Mucosa of gallbladder (tissue), 1 donor: ENCODE data around the gene CCDC187. TPM values are rescaled to one million over a fixed set of nuclear protein-coding genes. Genes with fewer than 3 reads are reported as not detected.
"Not testable (repeated sequence)": the region's sequence is repeated elsewhere in the genome, so short reads cannot be mapped to it uniquely, and the experiment has no call there.

Experiments
- DNase-seq: peaks from one replicate; pipeline ENCODE4 v3.0.0-alpha.2; 2020; ENCODE audit warnings: low spot score
- total RNA-seq: library from RNA; stranded (reverse); gene quantifications from one replicate; pipeline ENCODE4 v1.2.1, GENCODE V29; 2021
- donor health status: DM: no; HTN: no; CAD: no.

CCDC187 gene
- total RNA-seq = 1.8 TPM

DNA sequence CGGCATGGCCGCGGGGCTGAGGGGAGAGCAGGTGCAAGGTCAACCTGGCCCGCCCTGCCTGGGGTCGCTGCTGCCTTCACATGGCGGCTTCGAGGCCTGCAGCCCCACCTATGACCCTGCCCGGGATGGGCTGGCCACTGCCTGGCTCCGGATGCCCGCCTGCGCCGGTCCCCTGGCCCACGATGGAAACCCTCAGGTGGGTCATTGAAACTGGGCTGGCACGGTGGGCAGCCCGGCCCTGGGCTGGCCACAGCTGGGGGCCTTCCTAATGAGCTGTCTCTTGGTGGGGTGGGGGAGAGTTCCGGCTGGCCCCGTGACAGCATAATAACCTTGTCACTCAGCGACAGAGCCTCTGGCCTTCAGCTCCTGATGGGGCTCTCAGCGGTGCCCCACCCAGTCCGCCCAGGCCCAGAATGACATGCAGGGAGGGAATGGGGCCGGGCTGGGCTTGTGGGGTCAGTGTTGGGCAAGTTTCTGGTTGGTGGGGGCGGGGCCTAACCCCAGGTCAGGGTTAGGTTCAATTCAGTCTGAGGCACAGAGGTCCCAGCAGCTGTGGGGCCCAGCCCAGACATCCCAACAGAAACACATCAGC is at the start of gene CCDC187:
Gene CCDC187 (minus strand): TSS at position 270 of the 592 bp plus-strand sequence. CDS start 264 bp downstream, at position 6.
- no peak for DNase-seq

GRCh38 chr9:136353088-136353487 is 49.2 kb upstream of the CCDC187 start:
- DNase-seq = no peak

DNA sequence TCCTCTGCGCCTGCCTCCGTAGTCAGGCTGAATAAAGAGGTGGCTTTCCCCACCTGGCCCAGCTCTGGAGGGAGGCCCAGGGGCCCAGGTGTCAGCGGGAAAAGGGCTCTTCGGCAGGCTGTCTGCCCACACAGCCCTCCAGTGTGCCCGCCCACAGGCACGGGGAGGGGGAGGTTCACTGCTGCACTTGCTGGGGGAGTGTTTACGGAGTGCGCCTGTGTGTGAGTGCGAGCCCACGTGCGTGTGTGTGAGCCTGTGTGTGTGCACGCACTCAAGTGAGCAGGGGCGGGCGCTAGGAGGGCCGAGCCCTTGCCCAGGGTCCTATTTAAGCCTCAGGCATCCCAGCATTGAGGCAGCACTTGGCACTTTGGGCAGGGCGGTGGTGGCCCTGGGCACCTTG is 48.8 kb upstream of the CCDC187 start:
- DNase-seq = no peak

DNA sequence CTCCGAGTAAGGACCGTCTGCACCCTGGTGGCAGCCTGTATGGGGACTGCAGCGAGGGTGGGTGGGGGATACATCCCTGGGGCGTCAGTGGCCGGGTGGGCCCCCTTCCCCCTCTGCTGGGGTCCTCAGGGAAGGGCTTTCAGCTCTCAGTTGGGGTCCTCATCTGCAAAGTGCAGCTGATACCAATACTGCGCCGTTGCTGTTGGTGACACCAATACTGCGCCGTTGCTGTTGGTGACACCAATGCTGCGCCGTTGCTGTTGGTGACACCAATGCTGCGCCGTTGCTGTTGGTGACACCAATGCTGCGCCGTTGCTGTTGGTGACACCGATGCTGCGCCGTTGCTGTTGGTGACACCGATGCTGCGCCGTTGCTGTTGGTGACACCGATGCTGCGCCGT is 48.0 kb upstream of the CCDC187 start:
- DNase-seq = not testable (repeated sequence)

GRCh38 chr9:136351252-136351800 is 47.4 kb upstream of the CCDC187 start:
- no peak for DNase-seq

- DNase-seq = no peak
Measured at GRCh38 chr9:136349546-136349945, 45.7 kb upstream of the CCDC187 start.

DNA sequence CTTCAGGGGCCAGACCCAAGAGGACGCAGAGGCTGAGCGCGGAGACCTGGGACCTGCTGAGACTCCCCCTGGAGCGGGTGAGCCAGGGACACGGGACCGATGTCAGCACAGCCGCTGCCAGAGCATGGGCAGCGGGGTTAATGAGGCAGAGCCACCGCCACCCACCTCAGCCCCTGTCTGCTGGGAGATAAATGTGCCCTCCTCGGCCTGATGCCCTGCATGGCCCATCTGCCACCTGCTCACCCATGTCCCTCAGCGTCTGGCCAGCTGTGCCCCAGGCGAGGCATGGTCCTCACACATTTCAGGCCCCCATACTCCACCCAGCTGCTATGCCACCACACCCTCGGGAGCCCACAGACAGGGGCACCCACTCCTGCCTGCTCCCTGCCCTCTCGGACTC is 44.8 kb upstream of the CCDC187 start:
- DNase-seq = no peak

GRCh38 chr9:136347472-136348256 is 43.8 kb upstream of the CCDC187 start:
- DNase-seq = no peak

DNA sequence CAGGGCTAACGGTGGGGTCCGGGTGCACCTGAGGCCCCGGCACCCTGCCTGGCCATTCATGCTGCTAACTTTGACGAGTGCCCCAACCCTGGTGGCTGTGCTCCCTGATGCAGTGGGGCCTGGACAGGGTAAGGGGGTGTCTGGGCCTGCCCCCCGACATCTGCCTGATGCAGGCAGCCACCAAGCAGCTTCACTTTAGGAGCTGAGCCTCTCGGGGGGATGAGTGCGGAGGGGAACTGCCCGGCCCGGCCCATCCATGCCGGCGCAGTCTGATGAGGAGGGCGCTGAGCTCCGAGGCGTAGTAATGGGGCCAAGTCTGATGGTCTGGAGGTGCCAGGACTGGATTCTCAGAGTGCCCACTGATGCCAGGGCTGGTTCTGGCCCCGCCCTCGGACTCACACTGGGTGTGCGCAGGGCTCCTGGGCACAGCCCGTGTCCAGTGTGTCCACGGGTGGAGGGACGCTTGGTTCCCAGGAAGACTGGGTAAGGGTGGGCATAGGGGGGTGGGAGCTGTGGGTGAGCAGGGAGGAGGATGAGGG is 43.1 kb upstream of the CCDC187 start:
- DNase-seq = no peak

GRCh38 chr9:136346157-136346481 is 42.2 kb upstream of the CCDC187 start:
- no peak for DNase-seq

DNA sequence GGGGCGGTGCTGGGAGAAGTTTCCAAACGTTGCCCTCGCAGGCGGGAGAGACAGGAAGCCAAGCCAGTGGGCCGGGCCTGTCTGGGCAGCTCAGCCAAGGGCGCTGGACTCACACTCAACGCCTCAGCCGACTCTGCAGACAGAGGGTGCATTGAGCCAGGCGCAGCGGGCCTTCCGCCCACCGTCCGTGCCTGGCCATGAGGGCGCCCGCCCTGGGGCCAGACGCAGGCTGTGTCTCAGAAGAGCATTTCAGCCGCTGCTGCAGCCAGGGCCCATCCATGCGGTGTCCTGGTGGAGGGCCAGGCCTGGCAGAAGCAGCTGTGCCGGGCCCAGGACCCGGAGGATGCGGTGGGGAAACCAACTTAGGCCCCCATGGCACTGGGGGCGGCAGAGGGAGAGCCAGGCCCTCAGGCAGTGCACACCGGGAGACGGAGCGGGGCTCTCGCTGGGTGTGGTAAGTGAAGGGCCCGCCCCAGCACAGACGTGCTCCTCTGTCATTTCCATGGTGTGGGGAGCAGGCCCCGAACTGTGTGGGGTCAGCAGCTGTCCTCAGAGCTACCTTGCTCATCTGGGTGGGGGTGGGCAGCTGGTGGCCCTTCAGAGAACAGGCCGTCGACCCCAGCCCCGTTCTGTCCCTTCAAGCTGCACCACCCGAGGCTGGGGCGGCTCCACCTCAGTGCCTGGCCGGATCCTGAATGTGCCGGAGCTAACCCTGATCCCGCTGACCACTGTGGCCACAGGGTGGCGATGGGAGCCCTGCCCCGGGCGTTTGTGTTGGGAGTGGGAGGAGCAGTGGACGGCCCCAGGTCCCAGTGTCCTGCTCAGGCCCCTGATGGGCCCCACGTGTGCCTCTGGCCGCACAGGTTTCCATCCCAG is 41.6 kb upstream of the CCDC187 start:
- DNase-seq = peak; percentile 45

DNA sequence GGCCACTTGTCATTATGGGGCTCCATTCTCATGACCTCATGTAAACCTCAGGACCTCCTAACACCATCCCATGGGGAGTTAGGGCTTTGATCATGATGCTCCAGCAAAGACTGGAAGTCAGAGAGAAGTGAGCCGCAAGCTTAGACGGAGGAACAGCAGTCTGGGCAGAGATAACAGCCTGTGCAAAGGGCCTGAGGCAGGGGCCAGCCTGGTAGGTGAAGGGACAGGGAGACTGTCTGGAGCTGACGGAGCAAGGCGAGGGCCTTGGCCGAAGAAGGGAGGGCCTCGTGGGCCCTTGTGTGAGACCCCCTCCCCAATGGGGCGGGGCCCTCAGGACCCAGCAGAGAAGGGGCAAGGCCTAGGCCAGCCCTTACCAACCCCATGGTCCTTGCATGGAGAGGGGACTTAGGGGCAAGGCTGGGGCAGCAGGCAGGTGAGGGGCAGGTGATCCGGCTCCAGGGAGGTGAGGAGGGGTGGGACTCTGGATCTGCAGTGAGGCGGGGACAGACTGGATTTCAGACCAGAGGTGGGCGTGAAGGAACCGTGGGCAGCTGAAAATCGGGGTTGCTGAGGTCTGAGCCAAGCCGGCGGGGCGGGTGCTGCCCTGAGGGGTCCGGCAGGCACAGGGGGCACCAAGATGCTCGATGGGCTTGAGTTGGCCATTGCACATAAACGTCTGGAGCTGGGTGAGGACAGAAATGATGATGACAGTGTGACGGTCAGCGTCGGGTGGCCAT is 40.8 kb upstream of the CCDC187 start:
- DNase-seq = no peak

DNA sequence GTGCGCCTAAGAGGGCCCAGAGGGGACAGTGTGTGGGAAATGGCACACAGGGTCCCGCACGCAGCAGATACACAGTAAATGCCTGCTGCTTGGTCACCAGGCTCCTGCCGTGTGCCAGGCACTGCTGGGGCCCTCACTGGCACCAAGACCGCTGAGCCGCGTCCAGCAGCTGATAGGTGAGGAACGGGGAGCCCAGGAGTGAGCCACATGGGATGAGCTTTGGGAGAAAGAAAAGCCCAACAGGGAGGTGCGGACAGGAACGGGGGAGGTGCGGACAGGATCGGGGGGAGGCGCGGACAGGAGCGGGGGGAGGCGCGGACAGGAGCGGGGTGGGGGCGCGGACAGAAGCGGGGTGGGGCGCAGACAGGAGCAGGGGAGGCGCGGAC is 40.0 kb upstream of the CCDC187 start:
- no peak for DNase-seq

- no peak for DNase-seq
Measured at GRCh38 chr9:136343121-136343883, 39.4 kb upstream of the CCDC187 start.

GRCh38 chr9:136342181-136343120 is 38.6 kb upstream of the CCDC187 start:
- peak; percentile 80 for DNase-seq

- no peak for DNase-seq
Measured at GRCh38 chr9:136341769-136342168, 37.9 kb upstream of the CCDC187 start.

GRCh38 chr9:136341042-136341655 is 37.3 kb upstream of the CCDC187 start:
- no peak for DNase-seq

- DNase-seq = no peak
Measured at GRCh38 chr9:136340356-136341041, 36.6 kb upstream of the CCDC187 start.

DNA sequence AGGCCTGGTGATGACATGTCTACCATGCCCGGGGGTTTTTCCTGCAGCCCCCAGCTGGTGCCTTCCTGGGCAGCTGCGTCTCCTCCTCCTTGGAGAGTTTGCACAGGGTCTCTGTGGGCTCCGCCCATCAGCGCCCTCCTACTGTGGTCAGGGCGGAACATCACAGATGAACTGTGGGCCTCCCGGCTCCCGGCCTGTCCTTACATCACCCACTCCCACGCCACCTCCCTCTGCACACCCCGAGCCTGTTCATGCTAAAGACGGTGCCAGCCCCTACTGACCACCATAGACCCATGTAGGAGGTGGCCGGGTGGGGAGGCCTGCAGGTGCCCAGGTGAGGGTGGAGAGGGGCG is 36.0 kb upstream of the CCDC187 start:
- DNase-seq = no peak
